ENCODE data around the gene MROH2B.

The MROH2B gene

DNA sequence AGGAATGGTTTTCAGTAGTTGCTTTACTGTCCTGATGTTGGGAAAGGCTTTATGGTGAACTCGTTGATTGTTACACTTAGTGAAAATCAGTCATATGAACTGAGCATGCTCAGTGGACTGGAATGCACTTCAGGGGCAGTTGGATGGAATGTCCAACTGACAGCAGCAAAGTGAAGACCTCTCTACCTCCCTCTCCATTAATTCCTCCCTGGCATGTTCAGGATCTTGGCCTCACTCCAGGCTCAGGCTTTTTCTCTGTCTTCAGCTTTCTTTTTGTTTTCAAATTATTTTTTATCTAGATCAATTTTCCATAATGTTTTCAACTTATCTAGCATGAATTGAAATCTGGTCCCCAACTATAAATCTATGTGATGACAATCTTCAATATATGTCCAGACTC lies at the start of gene MROH2B:
TSS of gene MROH2B (minus strand) at position 101 of the 400 bp plus-strand sequence. CDS start 490 bp downstream, outside the sequence.
- DNase-seq (ENCODE audit: low read depth in 1 of 2, low spot score in 1 of 2): no peak

DNA sequence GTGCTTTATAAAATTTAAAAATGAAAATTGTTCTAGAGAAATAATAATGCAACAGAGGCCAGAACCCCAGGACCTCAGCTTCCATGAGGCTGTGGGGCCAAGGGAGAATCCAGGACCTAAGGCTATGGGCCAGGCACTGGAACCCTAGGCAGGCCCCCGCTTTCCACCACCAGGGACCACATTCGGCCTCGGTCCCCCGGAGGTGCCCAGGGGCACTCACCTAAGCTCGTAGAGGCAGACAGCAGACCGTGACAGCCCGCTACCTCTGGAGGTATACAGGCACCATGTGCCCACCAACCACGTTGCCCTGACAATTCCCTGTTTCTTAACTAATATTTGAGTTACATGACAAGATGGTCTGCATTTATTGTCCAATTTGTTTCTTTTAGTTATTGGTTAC lies 49.5 kb upstream of the MROH2B start:
- DNase-seq (ENCODE audit: low read depth in 1 of 2, low spot score in 1 of 2): no peak

DNA sequence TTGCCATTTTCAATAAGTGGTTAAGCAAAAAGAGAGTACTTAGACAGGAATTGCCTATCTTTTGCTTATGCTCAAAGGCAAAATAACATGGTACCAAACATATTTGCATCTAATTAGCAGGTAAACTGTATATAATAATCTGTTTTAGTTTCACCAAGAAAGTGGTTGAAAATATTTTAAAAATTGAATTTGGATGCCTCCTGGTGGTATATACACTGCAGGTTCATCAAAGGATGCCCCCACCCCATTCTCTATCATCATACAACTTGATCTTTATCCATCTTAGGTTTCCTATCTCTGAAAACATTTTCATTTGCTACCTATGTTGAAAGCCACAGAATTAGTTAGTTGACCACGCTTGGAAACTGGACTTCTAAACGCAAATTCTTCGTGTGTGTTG lies 47.0 kb upstream of the MROH2B start:
- no peak for DNase-seq (ENCODE audit: low read depth in 1 of 2, low spot score in 1 of 2)

DNA sequence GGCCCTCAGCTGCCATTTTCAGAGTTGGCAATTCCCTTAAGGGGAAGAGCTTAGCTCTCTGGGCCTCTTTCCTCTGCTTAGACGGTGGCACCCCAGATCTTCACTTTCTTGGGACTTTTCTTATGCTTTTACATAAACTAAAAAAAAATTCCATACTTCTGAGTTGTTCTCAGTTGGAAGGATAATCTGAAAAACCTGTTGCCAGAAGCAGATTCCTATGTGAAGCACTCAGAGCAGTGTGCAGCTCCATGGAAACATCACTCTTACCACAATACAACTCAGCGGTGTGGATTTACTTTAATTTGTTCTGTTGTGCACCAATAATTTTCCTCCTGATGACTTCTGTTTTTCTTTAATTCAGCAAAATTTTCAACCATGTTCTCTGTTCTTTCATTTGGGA lies 44.1 kb upstream of the MROH2B start:
- no peak for DNase-seq (ENCODE audit: low read depth in 1 of 2, low spot score in 1 of 2)

DNA sequence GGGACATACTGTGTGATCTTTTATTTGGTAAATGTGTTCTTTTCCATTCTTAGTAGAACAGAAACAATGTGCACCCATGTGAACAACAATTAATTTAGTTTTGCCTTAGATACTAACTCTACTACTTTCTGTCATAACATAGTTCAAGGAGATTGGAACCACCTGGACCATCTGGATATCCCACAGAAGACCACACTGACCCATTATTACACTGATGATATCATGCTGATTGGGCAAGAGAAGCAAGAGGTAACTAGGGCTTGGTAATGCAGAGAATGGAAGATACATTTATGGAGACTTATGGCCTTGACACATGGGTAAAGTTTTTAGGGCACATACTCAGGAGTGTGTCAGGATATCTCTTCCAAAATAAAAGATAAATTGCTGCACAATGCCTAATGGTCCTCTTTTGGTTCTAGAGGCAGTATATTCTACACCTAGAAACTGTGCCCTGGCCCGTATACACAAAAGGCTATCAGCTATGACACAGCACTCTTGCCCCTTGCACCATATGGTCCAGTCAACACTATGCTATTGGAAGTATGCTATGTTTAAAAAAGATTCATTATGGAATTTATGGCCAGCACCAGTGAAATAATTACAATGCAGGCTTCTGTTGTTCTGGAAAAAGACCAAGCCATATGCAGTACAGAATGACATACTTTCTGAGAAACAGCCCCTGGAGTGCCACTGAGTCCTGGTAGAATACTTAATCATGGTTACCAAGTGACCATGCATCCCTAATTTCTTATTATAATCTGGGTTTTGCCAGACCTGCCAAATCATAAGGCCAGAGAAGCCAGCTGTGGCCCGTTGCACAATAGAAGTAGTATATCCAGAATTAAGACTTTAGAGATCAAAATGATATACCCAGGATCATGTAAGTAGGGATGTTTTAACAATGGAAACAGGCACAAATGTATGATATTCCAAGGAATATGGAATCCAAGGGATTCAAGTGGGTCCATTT lies 41.6 kb upstream of the MROH2B start:
- no peak for DNase-seq (ENCODE audit: low read depth in 1 of 2, low spot score in 1 of 2)

DNA sequence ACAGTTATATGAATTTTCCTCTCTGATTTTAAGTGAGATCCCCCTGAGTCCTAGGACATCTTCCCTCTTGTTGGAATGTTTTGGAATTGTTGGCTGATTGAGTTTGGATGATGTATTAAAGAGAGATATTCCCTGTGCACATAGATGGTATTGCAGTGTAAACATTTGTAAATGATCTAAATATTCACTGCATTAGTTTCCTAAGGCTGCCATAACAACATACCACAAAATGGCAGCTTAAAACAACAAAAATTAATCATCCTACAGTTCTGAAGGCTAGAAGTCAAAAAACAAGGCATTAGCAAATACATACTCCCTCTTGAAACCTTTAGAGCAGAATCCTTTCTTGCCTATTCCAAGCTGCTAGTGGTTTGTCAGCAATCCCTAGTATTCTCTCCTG lies 38.0 kb upstream of the MROH2B start:
- no peak for DNase-seq (ENCODE audit: low read depth in 1 of 2, low spot score in 1 of 2)

DNA sequence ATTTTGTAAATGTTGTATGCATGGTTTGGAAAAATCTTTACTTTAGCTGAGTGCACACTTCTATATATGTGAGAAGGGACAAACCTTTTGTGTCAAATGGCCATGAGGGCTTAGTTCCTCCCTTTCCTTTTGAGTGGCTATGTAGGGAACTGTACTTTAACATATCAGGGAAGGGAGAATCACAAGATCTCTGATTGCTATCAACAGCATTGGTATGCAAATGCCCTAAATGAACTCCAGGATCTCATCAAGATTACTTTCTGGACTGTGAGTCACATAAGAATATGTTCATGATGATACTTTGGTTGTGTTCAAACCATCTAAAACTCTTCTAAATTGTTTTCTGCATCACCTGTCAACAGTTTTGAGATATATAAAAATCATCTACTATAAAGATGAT lies 31.2 kb upstream of the MROH2B start:
- DNase-seq (ENCODE audit: low read depth in 1 of 2, low spot score in 1 of 2): no peak

DNA sequence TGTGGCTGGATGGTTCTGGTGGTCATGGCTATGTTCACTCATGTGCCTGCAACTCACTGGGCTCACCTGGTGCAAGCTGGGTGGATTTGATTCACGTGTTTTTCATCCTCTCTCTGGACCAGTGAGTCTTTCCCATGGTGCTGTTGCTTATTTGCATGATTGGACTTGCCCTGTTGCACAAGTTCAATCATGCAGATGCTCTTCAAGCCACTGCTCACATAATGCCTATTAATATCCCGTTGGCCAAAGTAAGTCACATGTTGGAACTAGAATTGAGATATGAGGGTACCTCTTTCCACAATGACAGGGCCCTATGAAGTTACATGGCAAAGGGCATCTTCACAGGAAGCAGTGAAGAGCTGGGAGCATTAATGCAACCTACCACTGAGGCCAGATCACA lies 26.5 kb upstream of the MROH2B start:
- DNase-seq (ENCODE audit: low read depth in 1 of 2, low spot score in 1 of 2): no peak

DNA sequence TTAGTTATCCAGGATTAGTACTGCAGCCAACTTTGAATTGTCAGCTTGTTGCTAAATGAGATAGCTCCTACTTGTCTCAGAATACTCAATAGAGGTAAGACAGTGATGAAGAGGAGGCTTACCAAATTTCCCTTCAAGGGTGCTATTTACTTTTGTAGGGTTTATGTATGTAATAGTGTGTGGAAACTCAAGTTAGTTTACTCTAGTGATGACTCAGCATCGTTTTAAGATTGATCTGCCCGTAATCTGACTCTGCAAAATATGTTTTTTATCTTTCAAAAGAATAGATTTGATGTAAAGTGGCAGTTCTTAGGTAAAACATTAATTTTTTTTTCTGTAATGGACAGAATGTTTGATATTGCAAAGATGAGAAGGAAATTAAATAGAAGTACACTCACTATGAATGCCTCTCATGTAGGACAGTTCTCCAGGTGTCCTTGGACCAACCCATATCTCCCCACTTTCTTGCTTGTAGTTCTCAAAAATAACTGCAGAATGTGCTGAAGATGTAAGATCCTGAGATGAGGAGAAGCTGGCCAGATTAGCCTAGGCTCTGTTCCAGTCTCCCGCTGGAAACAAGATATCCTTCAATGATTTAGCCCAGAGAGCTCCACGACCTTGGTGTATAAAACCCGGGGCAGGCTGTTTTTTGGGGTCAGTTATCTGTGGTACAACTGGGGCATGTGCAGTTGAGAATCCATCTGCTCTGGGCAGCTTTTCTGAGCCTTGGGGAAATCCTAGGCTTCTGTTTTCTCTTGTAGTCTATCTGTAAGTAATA lies 24.4 kb upstream of the MROH2B start:
- DNase-seq (ENCODE audit: low read depth in 1 of 2, low spot score in 1 of 2): no peak

DNA sequence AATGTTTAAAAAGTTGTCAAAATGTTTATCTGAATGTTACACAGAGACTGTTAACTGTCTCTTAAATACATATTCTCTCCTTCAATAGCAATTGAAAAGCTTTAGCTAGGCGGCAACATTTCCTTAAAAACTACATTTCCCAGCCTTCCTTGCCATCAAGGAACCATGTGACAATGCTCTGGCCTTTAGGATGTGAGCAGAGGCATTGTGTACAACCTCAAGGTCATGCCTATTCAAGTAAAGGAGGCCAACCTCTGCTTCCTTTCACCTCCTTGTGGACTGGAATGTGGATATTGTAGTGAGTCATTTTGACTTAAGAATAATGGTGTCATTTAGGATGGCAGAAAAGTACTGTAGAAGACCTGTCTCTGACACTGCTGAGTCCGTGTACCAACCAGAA lies 23.7 kb upstream of the MROH2B start:
- DNase-seq (ENCODE audit: low read depth in 1 of 2, low spot score in 1 of 2): no peak

DNA sequence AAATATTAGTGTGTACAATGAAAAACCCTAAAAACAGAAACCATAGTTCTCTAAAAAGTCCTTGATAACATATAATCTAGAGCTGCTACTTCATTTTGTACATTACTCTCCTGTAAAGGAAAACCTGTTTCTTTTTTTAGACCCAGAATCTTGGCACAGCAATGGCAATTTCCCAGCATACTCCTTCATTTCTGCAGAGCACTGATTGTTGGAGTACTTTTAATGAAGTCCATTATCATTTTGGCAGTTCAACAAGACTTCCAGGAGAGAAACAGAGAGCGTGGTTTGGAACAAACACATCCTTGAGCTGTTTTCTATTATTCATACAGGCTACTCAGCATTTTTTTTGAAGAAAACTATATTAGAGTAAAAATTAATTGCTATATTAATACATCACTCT lies 22.7 kb upstream of the MROH2B start:
- DNase-seq (ENCODE audit: low read depth in 1 of 2, low spot score in 1 of 2): no peak

DNA sequence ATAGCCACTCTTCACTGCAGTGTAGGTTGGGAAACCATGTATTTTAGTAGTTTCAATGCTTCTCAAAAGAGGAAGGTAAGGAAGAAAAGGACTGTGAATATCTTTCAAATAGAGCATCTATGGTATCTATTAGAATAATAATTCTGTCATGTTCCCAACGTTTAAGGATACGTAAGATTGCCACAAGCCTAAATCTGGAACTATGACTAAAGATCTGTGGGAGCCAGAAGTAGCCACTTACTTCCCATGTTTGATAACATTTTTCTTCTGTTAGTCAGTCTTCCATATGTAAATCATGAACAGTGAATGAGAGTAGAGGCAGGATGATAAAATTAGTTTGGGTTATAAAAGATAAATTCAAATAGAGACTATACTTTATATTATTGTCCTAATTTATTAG lies 16.3 kb upstream of the MROH2B start:
- DNase-seq (ENCODE audit: low read depth in 1 of 2, low spot score in 1 of 2): no peak

DNA sequence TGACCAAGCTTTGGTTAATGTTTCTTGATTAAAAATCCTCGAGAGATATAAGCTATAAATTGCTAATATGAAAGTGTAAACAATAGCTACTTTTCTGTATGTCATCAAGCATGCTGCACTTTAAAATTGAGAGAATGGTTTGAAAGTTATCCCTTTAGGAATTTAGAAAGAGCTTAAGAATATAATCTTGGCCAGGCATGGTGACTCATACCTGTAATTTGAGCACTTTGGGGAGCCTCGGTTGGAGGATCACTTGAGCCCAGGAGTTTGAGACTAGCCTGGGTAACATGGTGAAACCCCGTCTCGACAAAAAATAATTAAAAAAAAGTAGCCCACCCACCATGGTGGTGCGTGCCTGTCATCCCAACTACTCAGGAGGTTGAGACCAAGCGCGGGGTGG lies 12.2 kb upstream of the MROH2B start:
- DNase-seq (ENCODE audit: low read depth in 1 of 2, low spot score in 1 of 2): no peak

DNA sequence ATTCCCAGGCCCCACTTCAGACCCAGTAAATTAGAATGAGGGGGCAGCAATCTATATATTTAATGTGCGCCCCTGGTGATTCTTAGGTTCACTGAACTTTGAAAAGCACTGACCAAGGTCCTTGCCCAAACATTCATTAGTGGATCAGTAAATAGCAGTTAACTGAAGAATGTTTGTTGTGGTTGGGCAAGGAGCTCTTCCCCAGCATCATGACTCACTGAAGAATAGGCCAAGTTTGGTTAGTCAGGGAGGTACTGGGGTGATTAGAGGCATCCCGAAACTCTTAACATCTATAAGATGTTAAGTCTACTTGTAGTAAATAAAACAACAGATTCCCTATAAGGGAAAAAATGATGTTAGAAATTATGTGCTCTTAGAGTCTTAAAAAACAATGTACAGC lies 833 bp upstream of the MROH2B start:
- no peak for DNase-seq (ENCODE audit: low read depth in 1 of 2, low spot score in 1 of 2)

DNA sequence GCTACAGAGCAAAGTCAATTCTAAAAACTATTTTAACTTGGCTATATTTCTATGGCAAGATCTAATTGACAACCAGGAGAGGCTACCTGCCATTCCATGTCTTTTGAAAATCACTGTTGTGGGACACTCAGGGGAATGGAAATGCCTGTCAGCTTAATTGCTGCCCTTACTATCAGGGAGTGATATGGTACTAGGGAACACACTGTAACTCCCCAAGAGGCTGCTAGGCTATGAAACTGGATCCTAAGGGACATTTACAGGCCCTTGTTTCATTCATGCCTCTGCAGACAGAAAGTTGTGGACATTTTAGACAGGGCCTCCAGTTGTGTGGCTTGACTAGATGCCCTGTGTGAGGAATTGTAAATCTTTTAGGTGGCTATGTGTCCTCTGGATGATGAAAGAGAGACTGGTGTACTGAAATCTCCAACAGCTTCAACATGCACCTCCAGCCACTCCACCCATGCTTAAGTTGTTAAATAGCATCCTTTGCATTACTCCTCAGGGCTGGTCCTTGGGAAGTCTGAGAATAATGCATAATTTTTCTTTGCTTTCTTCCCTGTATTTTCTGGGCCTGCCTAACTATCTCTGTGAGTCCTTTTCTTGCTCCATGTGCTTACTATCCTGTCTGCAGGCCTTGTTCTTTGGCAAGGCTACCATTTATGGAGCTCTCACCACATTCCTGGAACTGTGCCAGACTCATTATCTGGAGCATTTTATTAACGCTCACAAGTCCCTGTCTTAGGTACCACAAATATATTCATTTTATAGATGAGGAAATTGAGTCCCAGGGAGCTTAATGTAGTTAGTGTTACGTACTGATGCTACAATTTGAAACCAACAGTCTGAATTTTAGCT lies 3.2 kb downstream of the MROH2B start:
- DNase-seq (ENCODE audit: low read depth in 1 of 2, low spot score in 1 of 2): no peak

DNA sequence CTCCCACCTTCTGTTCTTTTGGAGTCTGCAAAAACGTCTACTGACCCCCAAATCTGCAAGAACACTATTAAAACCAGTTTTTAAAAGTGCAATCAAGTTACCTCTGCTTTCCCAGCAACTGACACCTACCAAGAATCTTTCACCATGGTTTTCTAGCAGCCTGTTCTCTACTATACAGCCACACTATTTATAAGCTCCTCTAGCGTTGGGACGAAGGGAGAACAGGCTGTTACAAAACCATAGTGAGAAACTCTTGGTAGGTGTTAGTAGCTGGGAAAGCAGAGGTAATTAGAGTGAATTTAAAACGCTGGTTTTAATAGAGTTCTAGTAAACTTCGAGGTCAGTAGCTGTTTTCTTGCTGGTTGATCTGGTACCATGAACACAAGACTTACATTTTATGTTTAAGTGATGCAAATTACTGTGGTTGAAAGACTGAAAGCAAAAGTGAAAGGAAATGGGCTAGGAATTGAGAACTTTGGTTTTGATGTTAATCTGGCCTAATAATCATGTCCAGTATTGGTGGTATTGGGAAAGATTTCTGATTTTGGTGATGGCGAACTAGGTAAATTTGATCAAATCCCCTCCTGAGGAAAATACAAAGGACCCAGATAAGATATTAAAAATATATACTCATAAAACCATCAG lies 5.3 kb downstream of the MROH2B start:
- DNase-seq (ENCODE audit: low read depth in 1 of 2, low spot score in 1 of 2): no peak

DNA sequence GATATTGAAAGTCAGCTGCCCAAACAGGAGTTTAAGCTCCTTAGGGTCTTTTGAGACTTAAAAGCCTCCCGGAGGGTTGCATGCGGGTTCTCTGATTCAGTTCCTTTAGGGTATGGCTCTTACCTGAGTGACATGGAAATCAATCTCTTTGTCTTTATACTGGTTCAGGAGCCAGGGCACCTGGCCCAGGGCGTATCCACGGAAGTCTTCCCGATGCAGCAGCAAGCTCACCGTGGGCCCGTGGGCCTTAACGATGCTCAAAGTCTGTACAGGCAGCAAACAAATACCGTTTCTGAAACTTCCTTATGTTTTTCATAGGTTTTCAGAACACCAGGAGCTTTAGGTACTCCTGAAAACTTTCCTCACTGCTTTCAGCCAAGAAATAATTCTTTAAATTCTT lies 13.2 kb downstream of the MROH2B start:
- no peak for DNase-seq (ENCODE audit: low read depth in 1 of 2, low spot score in 1 of 2)

DNA sequence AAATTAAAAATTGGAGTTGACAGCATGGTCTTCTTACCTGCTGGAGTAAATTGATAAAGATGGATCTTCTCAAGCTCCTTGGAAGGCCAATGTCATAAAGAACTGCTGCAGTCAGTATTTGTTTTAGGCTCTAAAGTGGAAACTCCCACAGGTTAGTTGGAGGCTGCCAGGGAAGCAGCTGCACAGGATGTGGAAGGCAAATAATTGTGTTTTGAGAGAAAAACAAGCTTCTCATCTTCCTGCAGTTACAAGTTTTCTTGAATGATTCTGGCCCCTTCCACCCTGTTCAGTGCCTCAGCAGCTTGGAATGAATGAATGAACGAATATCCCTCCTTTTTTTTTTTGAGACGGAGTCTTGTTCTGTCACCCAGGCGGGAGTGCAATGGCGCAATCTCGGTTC lies 13.9 kb downstream of the MROH2B start:
- no peak for DNase-seq (ENCODE audit: low read depth in 1 of 2, low spot score in 1 of 2)

DNA sequence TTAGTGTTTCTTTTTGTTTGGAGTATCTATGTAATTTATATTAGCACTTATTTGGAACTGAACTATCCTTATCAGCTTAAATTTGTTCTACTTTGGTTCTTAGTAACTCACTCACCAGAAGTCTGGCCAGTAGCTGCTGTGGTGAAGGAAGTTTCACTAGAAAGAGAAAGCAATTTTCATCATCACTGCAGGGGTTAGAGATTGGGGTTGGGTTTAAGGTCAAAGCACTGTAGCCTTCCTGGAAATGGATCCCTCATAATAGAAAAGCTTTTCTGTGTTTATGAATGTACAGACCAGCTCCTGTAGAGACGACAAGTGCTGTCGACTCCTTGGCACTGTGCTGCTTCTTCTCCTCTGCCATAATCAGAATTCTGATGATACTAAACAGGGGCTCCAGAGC lies 22.2 kb downstream of the MROH2B start:
- no peak for DNase-seq (ENCODE audit: low read depth in 1 of 2, low spot score in 1 of 2)

DNA sequence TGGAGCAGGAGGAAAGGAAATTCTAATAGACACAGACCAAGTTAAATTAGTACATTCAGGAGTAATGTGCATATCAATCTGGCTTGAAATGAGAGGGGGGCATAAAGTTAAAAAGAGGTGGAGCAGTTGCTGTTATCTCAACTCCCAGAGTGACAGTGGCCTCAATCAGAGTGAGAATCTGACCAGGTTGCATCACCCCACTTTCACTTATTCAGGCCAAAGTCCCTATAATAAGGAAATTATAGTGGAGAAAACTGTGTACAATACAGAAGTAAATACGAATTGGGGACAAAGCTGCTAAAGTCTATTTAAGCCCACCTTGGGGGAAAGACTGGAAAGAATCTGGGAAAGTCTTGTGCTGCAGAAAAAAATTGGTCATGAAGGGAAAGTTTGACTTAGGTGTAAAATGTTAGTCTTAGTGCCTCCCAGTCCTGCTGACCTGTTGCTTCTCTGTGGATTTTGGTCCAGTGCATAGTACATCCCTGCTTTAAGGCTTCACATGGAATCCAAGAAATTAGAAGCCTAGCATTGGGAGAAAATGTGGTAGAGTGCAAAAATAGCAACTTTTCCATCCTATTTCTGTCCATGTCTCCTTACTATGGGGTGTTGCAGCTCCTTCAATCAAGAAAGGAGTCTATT lies 27.9 kb downstream of the MROH2B start:
- DNase-seq (ENCODE audit: low read depth in 1 of 2, low spot score in 1 of 2): no peak
